K562 (cell line): ENCODE measurements around the gene LMF2. TPM values are rescaled to one million over a fixed set of nuclear protein-coding genes. Genes with fewer than 3 reads are reported as not detected.
A peak's percentile ranks its signal among the peaks of the same experiment; 100 is the strongest.

Source experiments
- ATAC-seq: fragments of 200-7000 bp; cut with Tn5 transposase; 3 replicates; pipeline ENCODE4 v1.9.1; 2020; ENCODE audit warnings: moderate library complexity
- BruUV-seq: library from RNA; stranded (reverse); fragments of 400-500 nt; replicated peaks from 2 replicates; lab custom pipeline; 2021; lab: Mats Ljungman, UMichigan
- CTCF ChIA-PET: fragments of 300-600 bp; formaldehyde crosslinking; extraction: SDS; loops from one replicate; lab custom pipeline; 2021; ENCODE audit warnings: low intra/inter-chr PET ratio; lab: Yijun Ruan, JAX
- POLR2A ChIA-PET: fragments of 300-600, 350-650 bp; sonication (Branson Sonifier 250); formaldehyde crosslinking; extraction: SDS; loops from one replicate; lab custom pipeline; 2021; ENCODE audit warnings: antibody characterized with exemption, inconsistent platforms; lab: Yijun Ruan, JAX
- DNase-seq, 4 experiments: peaks; one replicate each; pipeline versions ENCODE4 v3.0.0 to v3.0.0-alpha.2; 2011 to 2018; ENCODE audit warnings: low spot score in 3 of 4, mixed read lengths in 3 of 4; ENCODE audit errors: extremely low read depth in 1 of 4
- FAIRE-seq: peaks from 2 replicates; lab custom pipeline; 2011; peaks lifted over from hg19 to GRCh38; lab: Jason Lieb, UNC
- H2AFZ ChIP-seq: 2 replicates; pipeline ENCODE4 v1.6.0; 2011; ENCODE audit warnings: low read depth, low read length, control low read depth, inconsistent platforms
- H3K27ac ChIP-seq: fragments of 200-600 bp; 3 replicates; pipeline ENCODE4 v1.8.0; 2011; ENCODE audit warnings: low read depth, mild to moderate bottlenecking, control low read depth, inconsistent platforms, low read length, moderate library complexity, mixed read lengths; ENCODE audit errors: extremely low read depth
- H3K27me3 ChIP-seq, 2 experiments: fragments of 300-600 bp in 1 of 2; 2 replicates in 1 of 2; 3 replicates in 1 of 2; pipeline versions ENCODE4 v1.6.0 to v1.8.0; 2011; ENCODE audit warnings: inconsistent platforms in 2 of 2, low read length in 2 of 2, mild to moderate bottlenecking in 1 of 2, mixed read lengths in 1 of 2, moderate library complexity in 1 of 2; ENCODE audit not compliant: control insufficient read depth in 2 of 2, insufficient read depth in 2 of 2
- H3K36me3 ChIP-seq: fragments of 300-600 bp; 3 replicates; pipeline ENCODE4 v1.8.0; 2011; ENCODE audit warnings: mild to moderate bottlenecking, low read length, inconsistent platforms; ENCODE audit not compliant: control insufficient read depth, insufficient read depth
- H3K4me1 ChIP-seq, 2 experiments: fragments of 200-600 bp in 1 of 2; replicated peaks in 1 of 2; 2 replicates in 1 of 2; 3 replicates in 1 of 2; pipeline versions ENCODE4 v1.5.1 to v1.8.0; 2011; ENCODE audit warnings: inconsistent platforms in 2 of 2, low read length in 2 of 2, mild to moderate bottlenecking in 1 of 2, mixed read lengths in 1 of 2, moderate library complexity in 1 of 2; ENCODE audit not compliant: control insufficient read depth in 2 of 2, insufficient read depth in 2 of 2
- H3K4me2 ChIP-seq: 2 replicates; pipeline ENCODE4 v1.6.1; 2011; ENCODE audit warnings: low read length, control low read depth, inconsistent platforms, mixed read lengths; ENCODE audit not compliant: insufficient read depth
- H3K4me3 ChIP-seq: fragments of 200-600 bp; sonication (generic), shearing (Covaris generic); 2 replicates; pipeline ENCODE4 v1.5.1; 2016; ENCODE audit warnings: control low read depth, inconsistent platforms
- H3K79me2 ChIP-seq: fragments of 200-600 bp; 3 replicates; pipeline ENCODE4 v1.8.0; 2011; ENCODE audit warnings: low read length, inconsistent platforms; ENCODE audit not compliant: control insufficient read depth, insufficient read depth
- H3K9ac ChIP-seq, 2 experiments: 2 replicates each; pipeline versions ENCODE4 v1.6.0 to v1.6.1; 2011; ENCODE audit warnings: low read depth in 2 of 2, low read length in 2 of 2, control low read depth in 1 of 2, inconsistent platforms in 1 of 2, mild to moderate bottlenecking in 1 of 2, mixed read lengths in 1 of 2; ENCODE audit not compliant: insufficient read depth in 1 of 2
- H3K9me1 ChIP-seq: one replicate; pipeline ENCODE4 v1.6.0; 2011; ENCODE audit warnings: inconsistent platforms, mild to moderate bottlenecking, low read length, moderate library complexity; ENCODE audit not compliant: control insufficient read depth, insufficient read depth
- H3K9me3 ChIP-seq: replicated peaks from 2 replicates; pipeline ENCODE4 v1.5.1; 2011; ENCODE audit warnings: low read depth, low read length, inconsistent platforms; ENCODE audit not compliant: control insufficient read depth, insufficient read depth
- H4K20me1 ChIP-seq: replicated peaks from 2 replicates; pipeline ENCODE4 v1.6.1; 2011; ENCODE audit warnings: low read length, inconsistent platforms, mixed read lengths; ENCODE audit not compliant: control insufficient read depth, insufficient read depth
- POLR2G ChIP-seq: fragments of 200-400 bp; formaldehyde crosslinking; IDR thresholded peaks from 2 replicates; pipeline ENCODE4 v1.6.1; 2017; ENCODE audit warnings: low read depth, mild to moderate bottlenecking, antibody characterized with exemption, low read length, moderate library complexity
- RBFOX2 ChIP-seq: fragments of 200-400 bp; formaldehyde crosslinking; IDR thresholded peaks from 2 replicates; pipeline ENCODE4 v1.6.1; 2017; ENCODE audit warnings: low read depth, mild to moderate bottlenecking, low read length, moderate library complexity
- SMC3 ChIP-seq: conservative IDR thresholded peaks from 2 replicates; pipeline ENCODE4 v1.6.1; 2011; ENCODE audit warnings: low read depth, low read length, improper control_type of control experiment; ENCODE audit not compliant: insufficient read depth
- ZBTB33 ChIP-seq: sonication (generic); formaldehyde crosslinking; IDR thresholded peaks from 2 replicates; pipeline ENCODE4 v1.8.1; 2023; ENCODE audit warnings: mild to moderate bottlenecking, missing genetic modification reagents
- WGBS: fragments of 100-300 bp; shearing (Covaris generic); methylation state at CpG from one replicate; pipeline ENCODE4 v1.1.6; 2016; ENCODE audit warnings: low coverage, mixed read lengths; ENCODE audit not compliant: insufficient coverage; ENCODE audit errors: missing lambda C conversion rate; 5-methylcytosine and 5-hydroxymethylcytosine counted together
- in situ Hi-C: fragments of 300-500 bp; cut with MboI; formaldehyde crosslinking; loops from 4 replicates; pipeline ENCODE4 v1.15.0; 2018; ENCODE audit warnings: inconsistent platforms, mixed read lengths
- intact Hi-C: fragments of 100-400 bp; cut with micrococcal nuclease; formaldehyde crosslinking; loops from 2 replicates; pipeline ENCODE4 v1.14.2; 2022
- polyA plus RNA-seq, 8 experiments: library from polyadenylated mRNA; depleted of rRNA in 4 of 8; stranded (reverse) in 5 of 8; unstranded in 3 of 8; fragments of >200 nt; fragmentation: Nextera tagmentation in 2 of 8; fragmentation: Illumina TruSeq in 1 of 8; extraction: Ambion mirVana in 2 of 8; extraction: Trizol in 1 of 8; gene quantifications; 2 replicates each; pipeline versions ENCODE4 v1.2.1 to v1.2.3, GENCODE V29; 2011 to 2014; ENCODE audit warnings: inconsistent platforms in 1 of 8, missing spikeins in 1 of 8
- total RNA-seq, 7 experiments: library from RNA; depleted of rRNA in 6 of 7; stranded (reverse); fragments of >200 nt in 6 of 7; fragmentation: Illumina TruSeq in 2 of 7; extraction: Trizol in 2 of 7; gene quantifications; 2 replicates each; pipeline versions ENCODE4 v1.2.1 to v1.2.3, GENCODE V29; 2011 to 2021; ENCODE audit warnings: low replicate concordance in 1 of 7

The LMF2 gene
- total and polyA plus RNA-seq, 9 of the 15 experiments (the other 6 are each of a cell fraction or from before 2014, with no cell fraction given): 0.08 to 37.1 (median 7.6) TPM

GRCh38 chr22:50544078-50544745 is 36.7 kb upstream of the LMF2 start:
- H3K36me3 ChIP-seq: no peaks in the 10 kb centered on the region
- POLR2A ChIA-PET: no interaction called here
- no peaks in the 10 kb centered on the region for H3K9me3 ChIP-seq
- in situ Hi-C loops (no loop called here), intact Hi-C loops (no loop called here)
- H3K9me1 ChIP-seq: no peaks in the 10 kb centered on the region
- BruUV-seq: no TSS peak
- TF ChIP-seq POLR2G: 0 out of 2 replicates have a peak, but pooled peaks have one; percentile 36
- TF ChIP-seq RBFOX2: 0 out of 2 replicates have a peak, but pooled peaks have one; percentile 21
- no peak for TF ChIP-seq SMC3
- TF ChIP-seq ZBTB33 (CRISPR knock-in tag): peak; percentile 40; the same call in 1 of the 2 replicates
- DNase-seq (no peak), ATAC-seq (no peak), FAIRE-seq (no peak)
- CTCF ChIA-PET: no interaction called here
- H3K4me3 ChIP-seq: no peak overlapping the region
- WGBS: 91% methylated on average over 10 of the region's 52 CpGs
- H2AFZ ChIP-seq: no peak overlapping the region
- peaks cover 12 to 38% of the 10 kb centered on the region in 2 experiments for H3K4me1 ChIP-seq
- H3K9ac ChIP-seq: no peak overlapping the region; a peak in 1 of 4 replicates
- H4K20me1 ChIP-seq: no peaks in the 10 kb centered on the region
- H3K79me2 ChIP-seq: no peaks in the 10 kb centered on the region
- H3K27ac ChIP-seq: no peak overlapping the region
- no peak overlapping the region for H3K4me2 ChIP-seq
- no peaks in the 10 kb centered on the region for H3K27me3 ChIP-seq
